Stimulated activated CD4-positive, alpha-beta T cell treated with anti-CD3 and anti-CD28 coated beads, Interleukin-2, amount 100 ng/mL, for 48 hours (primary cell): ENCODE data around the gene ZBTB8A.
"Not testable (repeated sequence)": the region's sequence is repeated elsewhere in the genome, so short reads cannot be mapped to it uniquely, and the experiment has no call there.

Experiments used
- DNase-seq, 2 donors: peaks; one replicate each; pipeline ENCODE4 v3.0.0-alpha.2; 2020

Gene ZBTB8A

GRCh38 chr1:32622806-32623681, 83.8 kb downstream of the ZBTB8A start:
- DNase-seq, result no peak

GRCh38 chr1:32623775-32624174, 84.5 kb downstream of the ZBTB8A start:
- DNase-seq, result peak in 1 of 2 donors; percentile 30

- DNase-seq, result no peak
Observed at GRCh38 chr1:32626176-32626575, 86.9 kb downstream of the ZBTB8A start.

GRCh38 chr1:32627596-32628162, 88.5 kb downstream of the ZBTB8A start:
- no peak for DNase-seq

GRCh38 chr1:32630173-32630572, 90.9 kb downstream of the ZBTB8A start:
- not testable (repeated sequence) for DNase-seq

- DNase-seq, result no peak
Observed at GRCh38 chr1:32632829-32633228, 93.6 kb downstream of the ZBTB8A start.

- no peak for DNase-seq
Observed at GRCh38 chr1:32635508-32636277, 96.5 kb downstream of the ZBTB8A start.

GRCh38 chr1:32636914-32637645, 97.9 kb downstream of the ZBTB8A start:
- no peak for DNase-seq

- DNase-seq, result no peak
Observed at GRCh38 chr1:32639489-32640075, 100.4 kb downstream of the ZBTB8A start.

- DNase-seq, result not testable (repeated sequence)
Observed at GRCh38 chr1:32642292-32642827, 103.1 kb downstream of the ZBTB8A start.

- DNase-seq, result no peak
Observed at GRCh38 chr1:32644426-32644825, 105.2 kb downstream of the ZBTB8A start.

GRCh38 chr1:32647308-32648134, 108.3 kb downstream of the ZBTB8A start:
- no peak for DNase-seq

- DNase-seq, result peak; percentile 70 to 76
Observed at GRCh38 chr1:32650248-32650751, 111.1 kb downstream of the ZBTB8A start, which contains the start of gene ZBTB8OS. TSS of gene ZBTB8OS (minus strand) at chr1:32650550. CDS start at chr1:32650529, 21 bp downstream.

GRCh38 chr1:32650752-32651460, 111.7 kb downstream of the ZBTB8A start, which contains the start of gene RBBP4:
TSS of gene RBBP4 (plus strand) at chr1:32651208. CDS start at chr1:32651307, 99 bp downstream.
- peak; percentile 98 to 99 for DNase-seq

- DNase-seq, result peak in 1 of 2 donors; percentile 46
Observed at GRCh38 chr1:32651461-32652073, 112.3 kb downstream of the ZBTB8A start.

- no peak for DNase-seq
Observed at GRCh38 chr1:32652244-32652962, 113.2 kb downstream of the ZBTB8A start.
